Activated CD8-positive, alpha-beta memory T cell treated with anti-CD3 and anti-CD28 coated beads, Interleukin-2, amount 50 U/mL, for 1 hour (primary cell): ENCODE data around the gene CAPN13.

Experiments
- DNase-seq: peaks from one replicate; pipeline ENCODE4 v3.0.0-alpha.2; 2020; ENCODE audit errors: extremely low read depth

CAPN13 gene

DNA sequence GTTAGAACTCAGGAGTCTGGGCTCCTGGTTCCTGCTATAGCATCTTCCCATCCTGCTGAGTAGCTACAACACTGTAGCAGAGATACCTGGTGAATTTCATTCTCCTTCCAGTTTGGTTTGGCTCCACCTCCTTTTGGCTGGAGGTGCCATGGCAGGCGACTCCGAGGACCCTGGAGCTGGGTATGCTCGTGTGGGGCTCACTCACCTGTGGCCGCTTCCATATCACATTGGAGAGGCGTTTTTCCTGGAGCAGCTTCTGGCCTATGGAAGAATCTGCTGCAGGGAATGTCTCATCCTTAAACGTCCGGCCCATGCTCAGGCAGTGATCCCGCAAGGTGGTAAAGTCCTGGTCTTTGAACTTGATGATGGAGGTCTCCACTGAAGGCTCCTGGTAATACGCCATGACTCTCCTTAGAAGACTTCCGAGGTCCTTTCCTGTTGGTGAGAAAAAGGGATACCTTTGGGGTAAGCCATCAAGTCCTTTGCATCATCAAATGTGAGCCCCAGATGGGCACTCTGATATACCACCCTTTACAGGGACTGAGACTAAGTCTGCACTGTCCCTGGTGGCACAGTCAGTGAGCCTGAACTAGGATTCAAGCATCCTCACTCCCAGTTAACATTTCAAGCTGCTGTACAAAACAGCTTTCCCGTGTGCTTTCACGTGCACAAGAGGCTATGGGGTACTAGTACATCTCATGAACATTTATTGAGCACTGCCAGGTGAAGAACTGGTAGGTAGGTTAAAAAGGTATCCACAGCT is 20.1 kb downstream of the CAPN13 start:
- DNase-seq = no peak

DNA sequence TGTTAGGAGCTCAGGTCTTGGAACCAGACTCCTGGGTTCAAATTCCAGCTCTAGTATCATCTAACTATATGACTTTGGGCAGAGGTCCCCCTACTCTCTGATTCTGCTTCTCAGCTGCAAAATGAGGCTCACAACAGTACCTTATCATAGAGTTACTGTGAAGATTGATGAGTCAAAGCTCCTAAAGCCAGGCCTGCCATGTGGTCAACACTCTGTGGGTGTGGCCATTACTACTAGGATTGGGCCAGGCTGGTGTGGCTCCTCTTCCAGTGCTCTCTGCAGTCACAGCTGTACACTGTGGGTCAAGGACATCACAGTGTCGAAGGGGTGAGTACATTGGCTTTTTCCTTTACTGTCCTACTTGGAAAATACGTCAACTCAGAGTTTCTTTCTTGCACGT is 22.6 kb downstream of the CAPN13 start:
- no peak for DNase-seq

DNA sequence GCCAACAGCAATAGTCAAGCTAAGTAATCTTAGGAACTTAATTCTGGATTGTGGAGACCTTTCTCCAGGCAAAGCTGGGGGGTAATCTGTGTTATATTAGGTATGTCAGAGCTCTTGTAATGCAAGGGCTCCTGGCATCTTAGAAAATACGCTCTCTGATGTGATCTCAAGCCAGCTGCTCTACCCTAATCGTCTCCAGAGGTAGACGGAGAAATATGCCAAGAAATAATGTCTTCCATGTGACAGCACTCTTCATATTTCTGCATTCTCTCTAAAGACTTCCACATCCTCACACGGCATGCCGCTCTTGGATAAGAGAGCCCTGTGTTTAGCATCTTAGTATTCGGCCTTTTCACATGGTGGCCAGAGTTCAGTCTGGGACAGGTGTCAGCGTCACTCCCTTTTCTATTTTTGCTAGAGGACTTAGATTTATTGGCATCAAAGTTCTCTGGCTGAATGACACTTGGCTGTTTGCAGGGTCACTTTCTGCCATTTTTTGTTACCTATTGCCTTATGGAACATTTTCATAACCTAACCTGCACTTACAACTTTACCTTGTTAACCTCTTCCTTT is 25.2 kb downstream of the CAPN13 start:
- DNase-seq = no peak

DNA sequence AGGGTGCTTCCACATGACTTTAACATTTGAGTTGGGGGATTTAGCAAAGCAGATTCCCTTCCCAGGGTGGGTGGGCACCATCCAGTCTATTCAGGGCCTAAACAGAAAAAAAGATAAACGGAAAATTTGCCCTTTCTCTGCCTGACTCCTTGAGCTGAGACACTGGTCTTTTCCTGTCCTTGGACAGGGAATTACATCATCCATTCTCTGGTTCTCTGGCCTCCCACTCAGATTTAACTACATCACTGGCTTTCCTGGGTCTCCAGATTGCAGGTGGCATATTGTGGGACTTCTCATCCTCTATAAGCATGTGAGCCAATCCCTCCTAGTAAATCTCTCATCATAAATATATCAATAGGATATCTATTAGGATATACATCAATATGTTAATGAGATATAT is 25.8 kb downstream of the CAPN13 start:
- no peak for DNase-seq

DNA sequence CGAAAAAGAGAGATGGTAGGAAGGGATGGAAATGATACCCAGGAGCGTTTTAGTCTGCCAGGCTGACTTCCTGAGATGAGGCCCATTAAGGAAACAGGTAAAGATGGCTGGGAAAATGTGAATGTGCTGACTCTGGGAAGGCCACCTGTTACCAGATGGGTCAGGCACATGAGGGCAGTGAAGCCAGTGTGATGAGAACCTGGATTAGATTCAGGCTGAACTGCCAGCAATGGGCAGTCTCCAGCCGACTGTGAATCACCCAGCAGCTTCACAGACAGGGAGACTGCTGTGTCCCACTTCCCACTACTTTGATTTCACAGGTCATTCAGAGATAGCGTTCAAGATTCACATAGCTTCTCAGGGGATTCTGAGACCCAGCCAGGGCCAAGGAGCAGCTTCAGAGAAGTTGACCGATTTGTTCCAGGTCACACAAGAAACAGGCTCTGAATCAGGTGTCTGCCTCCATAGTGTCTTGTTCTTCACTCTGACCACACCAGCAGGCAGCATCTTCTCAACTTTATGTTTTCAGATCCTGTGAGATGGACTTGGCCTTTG is 26.4 kb downstream of the CAPN13 start:
- no peak for DNase-seq

DNA sequence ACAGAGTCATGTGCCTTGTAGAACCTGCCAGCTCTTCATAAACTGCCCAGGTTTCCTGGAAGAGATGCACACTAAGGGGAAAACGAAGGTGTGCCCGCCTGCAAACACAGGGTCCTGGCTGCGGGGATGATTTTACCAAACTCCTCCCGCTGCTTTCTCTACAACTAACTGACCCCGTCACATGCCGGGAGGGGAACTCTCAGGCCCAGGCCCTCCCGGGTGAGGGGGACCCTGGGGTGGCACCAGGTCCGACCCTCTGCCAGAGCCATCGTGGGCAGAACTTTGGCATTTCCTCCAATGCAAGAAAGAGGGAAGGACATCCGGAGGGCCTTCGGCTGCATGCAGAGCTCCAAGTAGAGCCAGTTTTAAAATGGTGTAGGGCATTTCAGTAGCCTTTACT is 28.6 kb downstream of the CAPN13 start:
- DNase-seq = no peak

DNA sequence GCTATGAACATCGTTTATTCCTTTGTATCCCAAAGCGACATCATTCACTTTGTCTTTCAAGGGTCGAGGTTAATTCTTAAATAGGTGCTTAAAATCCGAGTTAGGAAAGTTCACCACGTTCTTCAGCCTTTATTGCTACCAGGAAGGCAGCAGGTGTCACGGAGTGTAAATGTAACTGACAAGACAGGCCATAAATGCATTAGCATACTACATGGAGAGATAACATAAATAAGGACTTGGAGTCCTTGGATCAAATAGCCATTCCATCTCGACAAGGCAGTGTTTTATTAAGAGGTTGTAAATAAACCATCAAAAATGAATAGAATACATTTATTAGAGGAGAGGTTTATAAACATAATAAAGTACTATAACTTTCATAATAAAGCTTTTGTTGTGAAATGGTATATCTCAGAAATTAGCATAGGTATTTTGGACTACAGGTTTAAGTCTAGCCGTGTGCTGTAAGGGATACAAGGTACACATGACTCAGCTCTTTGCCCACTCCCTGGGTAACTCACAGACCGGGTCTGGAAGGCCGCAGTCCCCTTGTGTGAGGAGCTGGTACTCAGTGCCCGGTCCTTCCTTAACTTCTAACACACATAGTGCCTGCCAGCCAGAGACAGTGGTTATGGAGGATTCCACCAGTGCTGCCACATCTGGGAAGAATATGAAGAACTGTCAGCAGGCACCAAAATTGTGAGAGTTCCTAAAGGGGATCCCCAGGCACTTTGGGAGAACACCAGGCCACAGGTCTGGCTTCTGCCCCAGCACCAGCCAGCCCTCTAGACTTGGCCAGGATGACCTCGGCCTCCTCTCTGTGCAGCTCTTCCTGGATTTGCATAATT is 29.4 kb downstream of the CAPN13 start:
- DNase-seq = no peak

DNA sequence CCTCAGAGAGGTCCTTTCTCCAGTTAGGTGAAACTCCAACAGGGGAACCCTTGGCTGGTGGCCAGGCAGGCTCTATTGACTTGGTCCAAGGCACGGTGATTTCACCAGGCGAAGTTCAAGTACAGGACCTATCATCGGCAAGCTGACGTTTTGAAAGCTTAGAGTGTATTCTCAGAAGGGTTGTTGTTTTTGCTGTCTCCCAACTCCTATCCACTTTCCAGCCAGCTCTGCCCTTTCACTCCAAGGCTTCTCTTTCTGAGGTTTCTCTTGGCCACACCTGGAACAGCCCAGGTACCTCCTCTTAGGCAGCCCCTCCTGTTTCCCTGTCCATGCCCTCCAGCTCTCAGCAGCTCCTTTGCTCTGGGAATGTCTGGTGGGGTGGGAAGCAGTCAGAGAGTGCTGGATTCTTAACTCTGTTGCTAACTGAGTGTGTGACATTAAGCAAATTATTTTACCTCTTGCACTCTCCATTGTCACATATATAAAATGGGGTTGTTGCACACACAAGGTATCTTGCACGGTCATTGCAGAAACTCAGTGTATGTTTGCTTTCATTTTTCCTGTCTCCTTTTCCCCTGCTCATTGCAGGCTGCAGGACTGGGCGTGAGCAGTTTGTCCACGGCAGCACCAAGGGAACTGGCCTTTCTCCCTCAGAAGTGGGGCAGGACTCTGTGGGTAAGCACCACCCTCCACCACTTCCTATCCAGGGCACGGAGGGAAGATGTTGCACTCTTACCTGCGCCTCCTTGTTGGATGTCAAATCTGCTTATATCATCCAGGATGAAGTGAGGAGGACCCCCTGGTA is 30.2 kb downstream of the CAPN13 start:
- DNase-seq = no peak

DNA sequence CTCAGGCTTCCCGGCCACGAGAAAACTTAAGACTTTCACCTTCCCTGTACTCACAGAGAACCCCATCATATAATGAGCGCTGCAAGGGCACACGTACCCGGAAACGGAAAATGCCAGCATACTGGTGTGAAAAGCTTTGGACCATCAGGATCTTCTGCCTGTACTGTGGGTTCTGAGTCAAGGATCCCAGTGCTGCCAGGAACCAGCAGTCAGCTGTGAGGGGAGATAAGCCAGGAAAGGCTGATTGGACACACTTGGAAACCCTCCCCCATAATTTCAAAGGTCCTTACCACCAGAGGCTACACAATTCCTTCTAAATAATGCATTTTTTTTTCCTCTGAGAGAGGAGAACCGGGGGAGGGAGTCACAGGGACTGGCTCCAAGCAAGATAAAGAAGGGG is 31.4 kb downstream of the CAPN13 start:
- no peak for DNase-seq

DNA sequence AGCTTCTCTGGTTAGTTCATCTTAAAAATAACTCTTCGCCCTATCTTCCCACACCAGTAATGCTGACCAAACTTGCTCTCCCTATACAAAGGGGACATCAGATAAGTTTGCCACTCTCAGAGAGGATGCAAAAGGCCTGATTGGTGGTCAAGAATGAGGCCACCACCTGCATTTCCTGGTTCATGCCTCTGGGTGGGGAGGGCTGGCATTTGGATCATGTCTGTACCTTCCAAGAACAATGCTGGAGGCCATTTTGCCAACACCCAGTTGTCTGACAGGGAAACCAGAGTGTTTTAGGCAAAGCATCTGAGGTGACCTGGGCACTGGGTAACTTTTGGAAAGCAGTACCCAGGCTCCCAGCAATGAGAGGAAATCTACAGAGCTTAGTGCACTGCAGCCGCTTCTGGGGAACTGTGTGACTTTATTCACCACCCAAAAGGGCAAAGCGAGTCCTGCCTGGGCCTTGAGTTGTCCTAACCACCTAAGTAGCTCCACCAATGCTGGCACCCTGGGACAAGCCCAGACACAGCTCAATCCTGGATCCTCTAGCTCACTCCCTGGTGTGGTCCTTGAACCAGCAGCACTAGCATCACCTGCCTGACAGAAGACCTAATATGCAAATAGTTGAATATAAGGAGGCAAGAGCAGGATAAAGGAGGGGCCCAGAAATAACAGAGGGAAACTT is 35.1 kb downstream of the CAPN13 start:
- DNase-seq = no peak

DNA sequence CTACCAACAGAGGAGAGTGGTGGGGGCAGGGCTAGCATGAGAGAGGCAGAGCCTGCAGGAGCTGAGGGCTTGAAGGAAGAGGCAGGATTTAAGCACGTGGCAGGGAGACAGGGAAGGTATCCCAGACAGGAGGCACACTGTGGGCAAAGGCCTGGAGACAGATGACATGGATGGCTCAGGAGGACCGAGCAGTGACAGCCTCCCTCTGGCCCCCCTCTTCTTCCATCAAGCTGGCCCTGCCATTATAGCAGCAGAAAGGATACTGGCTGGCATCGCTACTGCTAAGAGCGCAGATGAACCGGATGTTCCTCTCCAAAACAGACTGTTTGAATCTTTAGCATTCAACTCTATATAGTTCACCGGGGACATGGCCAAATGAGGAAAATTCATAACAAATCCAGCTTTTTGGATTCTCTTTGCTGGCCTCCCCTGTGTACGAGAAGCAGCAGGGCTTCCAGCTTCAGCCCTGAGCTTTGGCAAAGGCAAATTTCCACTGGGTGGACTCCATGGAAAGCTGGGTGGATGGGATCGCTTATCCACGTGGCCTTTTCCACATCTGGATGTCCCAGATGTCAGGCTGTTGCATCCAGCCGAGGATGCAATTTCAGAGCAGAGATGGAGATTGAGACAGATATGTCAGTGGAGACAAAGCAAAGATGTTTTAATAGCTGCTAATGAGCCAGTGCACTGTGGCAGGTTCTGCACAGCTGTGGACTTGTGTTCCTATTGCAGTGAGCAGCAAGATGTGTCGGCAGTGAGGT is 36.2 kb downstream of the CAPN13 start:
- DNase-seq = no peak

DNA sequence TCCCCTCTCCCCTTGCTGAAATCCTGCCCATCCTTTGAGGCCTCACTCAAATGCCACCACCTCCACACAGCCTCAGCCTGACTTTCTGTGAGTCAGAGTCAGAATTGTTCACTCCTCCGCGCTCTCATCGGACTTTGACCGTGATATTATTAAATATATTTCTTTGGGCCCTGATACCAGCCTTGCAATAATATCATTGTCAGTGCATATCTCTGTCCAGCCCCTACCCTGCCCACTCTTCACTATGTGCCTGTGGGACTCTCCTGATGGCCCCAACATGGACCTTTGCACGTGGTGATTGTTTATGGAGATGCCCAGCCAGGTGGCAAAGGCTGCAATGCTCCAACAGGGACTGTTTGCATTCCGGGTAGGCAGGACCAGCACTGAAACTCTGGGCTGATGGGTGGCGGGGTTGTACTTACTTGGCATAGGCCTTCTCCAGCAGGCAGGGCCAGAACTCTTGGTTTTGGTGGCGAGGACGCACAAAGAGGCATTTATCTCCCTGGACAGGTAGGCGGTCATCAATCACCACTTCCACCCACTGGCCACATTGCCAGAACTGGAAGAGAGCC is 37.3 kb downstream of the CAPN13 start:
- no peak for DNase-seq

DNA sequence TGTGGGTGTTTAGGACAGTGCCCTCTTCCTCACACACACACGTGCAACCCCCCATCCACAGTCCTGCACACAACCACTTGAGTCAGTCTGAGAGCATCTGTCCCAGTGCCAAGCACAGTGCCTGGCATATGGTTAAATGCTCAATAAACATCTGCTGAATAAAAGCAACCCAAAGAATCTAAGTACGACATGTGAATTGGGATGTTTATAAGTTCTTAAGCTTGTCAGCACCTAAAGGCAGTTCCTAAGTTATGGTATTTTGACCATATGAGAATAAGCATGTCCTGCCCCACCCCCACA is 37.8 kb downstream of the CAPN13 start:
- no peak for DNase-seq

DNA sequence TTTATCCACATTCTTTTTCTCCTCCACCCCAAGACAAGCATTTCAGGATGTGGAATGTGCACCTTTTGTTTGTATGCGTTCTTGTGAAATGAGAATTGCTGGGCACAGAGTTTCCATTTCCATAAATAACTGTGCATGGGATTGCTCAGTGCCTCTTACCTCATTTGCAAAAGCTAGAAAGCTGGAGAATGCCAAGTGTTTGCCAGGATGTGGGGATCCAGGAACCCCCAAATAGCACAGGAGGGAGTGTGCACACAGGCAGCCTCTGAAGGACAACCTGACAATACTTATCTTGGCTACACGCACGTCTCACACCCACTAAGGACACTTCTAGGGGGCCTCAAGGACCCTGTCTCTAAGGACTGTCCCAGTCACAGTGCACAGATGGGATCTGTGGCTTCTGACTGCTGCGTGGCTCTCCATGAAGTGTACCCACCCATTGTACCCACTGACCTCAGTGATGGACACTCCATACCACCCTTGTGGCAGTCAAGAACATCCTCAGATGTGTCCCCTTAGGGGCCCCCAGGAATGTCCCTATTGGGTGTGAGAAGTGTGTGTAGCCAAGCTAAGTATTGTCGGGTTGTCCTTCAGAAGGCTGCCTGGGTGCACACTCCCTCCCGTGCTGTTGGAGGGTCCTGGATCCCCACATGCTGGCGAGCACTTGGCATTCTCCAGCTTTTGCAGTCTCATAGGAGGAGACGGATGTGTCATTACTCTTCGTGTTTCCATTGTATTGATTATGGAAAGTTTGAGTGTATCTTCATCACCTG is 38.4 kb downstream of the CAPN13 start:
- no peak for DNase-seq

DNA sequence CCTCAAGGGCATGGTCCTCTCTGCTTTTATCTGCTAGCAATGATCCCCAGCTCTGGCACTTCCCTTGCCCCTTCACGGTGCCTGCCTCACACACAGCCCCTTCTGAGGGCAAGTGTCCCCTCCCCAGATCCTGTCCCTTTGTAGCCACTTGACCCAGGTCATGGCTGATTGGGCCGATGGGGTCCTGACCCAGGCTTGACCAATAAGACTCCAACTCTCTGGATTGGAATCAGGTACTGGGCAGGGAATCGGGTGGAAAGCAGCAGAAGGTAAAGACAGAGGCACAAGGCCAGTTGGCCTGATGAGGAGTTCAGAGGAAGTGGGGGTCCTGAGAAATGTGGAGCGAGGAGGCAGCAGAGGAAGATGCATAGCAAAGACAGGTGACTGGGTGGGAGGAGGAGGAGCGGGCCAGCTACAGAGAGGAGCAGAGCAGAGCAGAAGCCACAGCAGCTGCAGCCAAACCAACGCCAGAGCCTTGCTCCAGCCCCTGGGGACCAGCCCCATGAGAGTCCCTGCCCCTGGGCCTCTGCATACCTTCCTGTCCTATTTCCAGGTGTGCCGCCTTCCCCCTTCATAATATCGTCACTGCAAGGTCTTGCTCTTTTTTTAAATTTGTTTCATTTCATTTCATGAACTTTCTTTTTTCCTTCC is 39.1 kb downstream of the CAPN13 start:
- DNase-seq = no peak

DNA sequence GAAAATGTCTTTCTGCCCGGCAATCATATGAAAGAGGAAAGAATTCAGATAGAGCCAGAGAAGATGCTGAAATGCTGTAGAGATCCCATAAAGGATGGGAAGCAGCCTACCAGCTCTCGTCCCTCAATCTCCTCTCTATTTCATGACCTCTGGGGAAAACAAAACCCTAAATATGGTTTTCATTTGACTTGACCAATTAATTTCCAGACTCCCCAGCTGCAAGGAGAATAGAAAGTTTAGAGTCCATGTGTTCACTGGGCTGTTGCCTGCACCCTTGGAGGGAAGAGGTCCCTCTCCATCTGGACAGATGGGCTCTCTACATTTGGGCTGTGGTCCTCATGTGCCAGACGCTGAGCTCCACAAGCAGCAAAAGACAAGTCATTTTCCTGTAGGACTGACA is 40.6 kb downstream of the CAPN13 start:
- DNase-seq = no peak

DNA sequence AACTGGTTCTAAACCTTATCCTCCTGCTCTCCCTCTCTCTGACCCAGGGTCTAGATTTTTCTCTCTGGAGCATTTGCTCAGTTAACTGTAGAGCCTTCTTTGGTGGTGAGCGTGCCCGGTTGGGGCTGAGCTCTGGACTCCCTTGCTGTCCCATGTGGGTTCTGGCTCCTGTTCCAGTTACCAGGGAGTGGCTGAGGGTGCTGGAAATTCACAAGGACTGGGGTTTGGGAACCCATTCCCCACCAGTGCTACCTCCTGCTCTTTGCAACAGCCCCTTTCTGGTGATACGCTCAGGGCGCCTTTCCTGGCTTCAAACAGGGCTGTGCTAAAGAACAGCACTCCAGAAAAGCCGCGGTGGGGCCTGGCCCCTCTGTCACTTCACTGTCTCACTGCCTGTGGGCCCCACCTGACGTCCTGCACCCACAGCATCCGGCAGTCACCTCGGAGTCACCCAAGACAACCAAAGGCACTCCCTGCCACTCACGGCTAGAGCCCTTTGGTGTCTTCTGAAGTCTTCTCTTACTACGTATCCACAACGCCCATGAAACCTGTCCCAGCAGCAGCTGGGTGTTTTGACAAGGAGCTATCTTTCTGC is 41.3 kb downstream of the CAPN13 start:
- no peak for DNase-seq

DNA sequence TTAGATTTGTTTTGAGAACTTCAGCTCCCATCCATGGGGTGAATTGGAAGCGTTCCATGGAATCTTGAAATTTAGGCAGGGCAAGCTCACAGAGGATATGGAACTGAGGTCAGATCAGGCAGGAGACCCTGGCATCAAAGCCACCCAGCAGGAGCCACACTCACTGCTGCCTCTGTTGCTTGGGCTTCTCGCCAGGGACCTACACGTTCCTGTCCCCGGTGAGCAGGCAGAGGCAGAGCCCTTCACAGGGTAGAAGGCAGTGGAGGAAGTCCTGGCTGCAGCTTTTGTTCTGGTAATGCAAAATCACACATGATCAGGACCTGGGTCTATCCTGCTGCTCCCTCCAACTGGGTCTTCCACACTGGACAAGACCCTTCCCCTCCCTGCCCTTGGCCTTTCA is 42.1 kb downstream of the CAPN13 start:
- no peak for DNase-seq
